Neural cell (in vitro differentiated cells): ENCODE measurements around the gene FEM1B. TPM values are rescaled to one million over a fixed set of nuclear protein-coding genes. Genes with fewer than 3 reads are reported as not detected.

Source experiments
- H2AFZ ChIP-seq: fragments of 200-600, 300-800 bp; sonication (generic), shearing (Covaris generic); 2 replicates; pipeline ENCODE4 v1.6.0; 2014; ENCODE audit warnings: low read depth, mild to moderate bottlenecking, antibody characterized with exemption, low read length, moderate library complexity
- H3F3A ChIP-seq: fragments of 200-600 bp; shearing (Covaris generic); 2 replicates; pipeline ENCODE4 v1.6.1; 2016; ENCODE audit warnings: mild to moderate bottlenecking, moderate library complexity, mixed read lengths, antibody characterized with exemption, low read length; ENCODE audit not compliant: insufficient read depth, poor library complexity, severe bottlenecking
- H3K27ac ChIP-seq: fragments of 200-600, 300-800 bp; sonication (generic), shearing (Covaris generic); 2 replicates; pipeline ENCODE4 v1.5.1; 2014; ENCODE audit warnings: mild to moderate bottlenecking, low read length, moderate library complexity
- H3K27me3 ChIP-seq: fragments of 300-800, 200-600 bp; sonication (generic), shearing (Covaris generic); 2 replicates; pipeline ENCODE4 v1.6.0; 2014; ENCODE audit warnings: mild to moderate bottlenecking, low read depth, low read length, moderate library complexity; ENCODE audit not compliant: insufficient read depth
- H3K36me3 ChIP-seq: fragments of 300-800, 200-600 bp; sonication (generic), shearing (Covaris generic); 2 replicates; pipeline ENCODE4 v1.5.1; 2014; ENCODE audit warnings: mild to moderate bottlenecking, antibody characterized with exemption, low read length, moderate library complexity; ENCODE audit not compliant: insufficient read depth
- H3K4me2 ChIP-seq: fragments of 300-800, 200-600 bp; sonication (generic), shearing (Covaris generic); 2 replicates; pipeline ENCODE4 v1.6.0; 2014; ENCODE audit warnings: mild to moderate bottlenecking, low read length
- H3K4me3 ChIP-seq: fragments of 300-800, 200-600 bp; sonication (generic), shearing (Covaris generic); 2 replicates; pipeline ENCODE4 v1.5.1; 2014; ENCODE audit warnings: mild to moderate bottlenecking, low read length, moderate library complexity
- H3K79me2 ChIP-seq: fragments of 200-600 bp; shearing (Covaris generic); replicated peaks from 2 replicates; pipeline ENCODE4 v1.6.0; 2014; ENCODE audit warnings: mild to moderate bottlenecking, low read length, moderate library complexity; ENCODE audit not compliant: insufficient read depth
- H3K9ac ChIP-seq: fragments of 300-800, 200-600 bp; sonication (generic), shearing (Covaris generic); 2 replicates; pipeline ENCODE4 v1.6.1; 2016; ENCODE audit warnings: mild to moderate bottlenecking, low read length, mixed read lengths
- H3K9me2 ChIP-seq: fragments of 200-600 bp; shearing (Covaris generic); 2 replicates; pipeline ENCODE4 v1.6.1; 2016; ENCODE audit warnings: mild to moderate bottlenecking, low read length, mixed read lengths; ENCODE audit not compliant: insufficient read depth
- H3K9me3 ChIP-seq: fragments of 200-600, 300-800 bp; sonication (generic), shearing (Covaris generic); 2 replicates; pipeline ENCODE4 v1.6.1; 2016; ENCODE audit warnings: mild to moderate bottlenecking, mixed run types, low read length, moderate library complexity, mixed read lengths
- H4K20me1 ChIP-seq: fragments of 200-600 bp; shearing (Covaris generic); 2 replicates; pipeline ENCODE4 v1.6.1; 2016; ENCODE audit warnings: mild to moderate bottlenecking, mixed run types; ENCODE audit not compliant: insufficient read depth
- CTCF ChIP-seq: fragments of 450-650 bp; IDR thresholded peaks from 2 replicates; pipeline ENCODE4 v1.5.1; 2014; ENCODE audit warnings: antibody characterized with exemption, mild to moderate bottlenecking, moderate library complexity; ENCODE audit not compliant: poor library complexity, severe bottlenecking
- EP300 ChIP-seq: fragments of 450-650 bp; conservative IDR thresholded peaks from 2 replicates; pipeline ENCODE4 v1.6.1; 2014; ENCODE audit warnings: antibody characterized with exemption, mild to moderate bottlenecking, moderate library complexity; ENCODE audit not compliant: poor library complexity, severe bottlenecking
- EZH2 ChIP-seq: fragments of 200-600, 300-800 bp; shearing (Covaris generic), sonication (generic); IDR thresholded peaks from 2 replicates; pipeline ENCODE4 v1.6.1; 2014; ENCODE audit warnings: antibody characterized with exemption, low read length, borderline replicate concordance, mild to moderate bottlenecking; ENCODE audit not compliant: insufficient read depth, poor library complexity, severe bottlenecking
- MXI1 ChIP-seq: fragments of 450-650 bp; conservative IDR thresholded peaks from 2 replicates; pipeline ENCODE4 v1.6.1; 2014; ENCODE audit warnings: antibody characterized with exemption, mild to moderate bottlenecking; ENCODE audit not compliant: poor library complexity, severe bottlenecking
- POLR2AphosphoS5 ChIP-seq: IDR thresholded peaks from 2 replicates; pipeline ENCODE4 v1.6.1; 2012
- RAD21 ChIP-seq: fragments of 450-650 bp; conservative IDR thresholded peaks from 2 replicates; pipeline ENCODE4 v1.6.1; 2014; ENCODE audit warnings: antibody characterized with exemption, mild to moderate bottlenecking, moderate library complexity
- REST ChIP-seq: IDR thresholded peaks from 2 replicates; pipeline ENCODE4 v1.6.1; 2012; ENCODE audit warnings: borderline replicate concordance
- SMC3 ChIP-seq: fragments of 450-650 bp; conservative IDR thresholded peaks from 2 replicates; pipeline ENCODE4 v1.6.1; 2014; ENCODE audit warnings: antibody characterized with exemption, mild to moderate bottlenecking, moderate library complexity; ENCODE audit not compliant: poor library complexity
- TAF1 ChIP-seq: IDR thresholded peaks from 2 replicates; pipeline ENCODE4 v1.6.1; 2012; ENCODE audit warnings: low read depth
- polyA plus RNA-seq: library from polyadenylated mRNA; depleted of rRNA; stranded (reverse); fragments of >200 nt; gene quantifications from 2 replicates; pipeline ENCODE4 v1.2.3, GENCODE V29; 2014

Gene FEM1B
- polyA plus RNA-seq, 1 donor from 2014 or later = 58.0 TPM

- H3K9me2 ChIP-seq = no peaks in the 10 kb centered on the region
- no peak overlapping the region for H3K4me2 ChIP-seq
- H3K27ac ChIP-seq = no peak overlapping the region
- H3K9me3 ChIP-seq = no peaks in the 10 kb centered on the region
- H3K4me3 ChIP-seq = no peak overlapping the region
- H3K27me3 ChIP-seq = no peaks in the 10 kb centered on the region
- TF ChIP-seq SMC3 (no peak), EZH2 (no peak)
- H3K36me3 ChIP-seq = no peaks in the 10 kb centered on the region
- no peak overlapping the region for H3K9ac ChIP-seq
- H4K20me1 ChIP-seq = no peaks in the 10 kb centered on the region
- H3K79me2 ChIP-seq = no peaks in the 10 kb centered on the region
- H3F3A ChIP-seq = no peaks in the 10 kb centered on the region
- no peak overlapping the region for H2AFZ ChIP-seq
These were observed 63.5 kb downstream of the FEM1B start for GRCh38 chr15:68340726-68341671.

GRCh38 chr15:68341760-68342725 is 64.5 kb downstream of the FEM1B start:
- Histone ChIP-seq H3K27ac (no peak overlapping the region), H3K9me2 (no peaks in the 10 kb centered on the region), H3K9ac (no peak overlapping the region)

More at GRCh38 chr15:68341760-68342725, 64.5 kb downstream of the FEM1B start:
- TF ChIP-seq POLR2AphosphoS5 (no peak), EZH2 (no peak), RAD21 (no peak), TAF1 (no peak), CTCF (no peak), SMC3 (no peak), MXI1 (no peak), REST (no peak), EP300 (no peak)
- Histone ChIP-seq H3K36me3 (no peaks in the 10 kb centered on the region), H3K4me2 (no peak overlapping the region), H4K20me1 (no peaks in the 10 kb centered on the region), H3F3A (no peaks in the 10 kb centered on the region), H3K27me3 (no peaks in the 10 kb centered on the region), H3K4me3 (no peak overlapping the region), H3K9me3 (no peaks in the 10 kb centered on the region), H3K79me2 (no peaks in the 10 kb centered on the region), H2AFZ (no peak overlapping the region)
